GM10248 (cell line): ENCODE data around the gene SORBS2.

Experiments used
- CTCF ChIA-PET: fragments of 300-600 bp; sonication (Branson Sonifier 250); formaldehyde crosslinking; extraction: SDS; loops from one replicate; lab custom pipeline; 2021; ENCODE audit warnings: antibody characterized with exemption; lab: Yijun Ruan, JAX
- POLR2A ChIA-PET: fragments of 350-650 bp; sonication (Branson Sonifier 250); formaldehyde crosslinking; extraction: SDS; loops from one replicate; lab custom pipeline; 2020; ENCODE audit warnings: antibody characterized with exemption; lab: Yijun Ruan, JAX
- DNase-seq: peaks from one replicate; pipeline ENCODE4 v3.0.0; 2012; ENCODE audit errors: extremely low spot score
- TF ChIP-seq, protein P1 (sequence below): IDR thresholded peaks from 2 replicates; pipeline ENCODE4 v1.5.1; 2012; ENCODE audit warnings: mild to moderate bottlenecking, low read depth; ENCODE audit errors: extremely low read depth, missing control alignments, control extremely low read depth

SORBS2 gene

DNA sequence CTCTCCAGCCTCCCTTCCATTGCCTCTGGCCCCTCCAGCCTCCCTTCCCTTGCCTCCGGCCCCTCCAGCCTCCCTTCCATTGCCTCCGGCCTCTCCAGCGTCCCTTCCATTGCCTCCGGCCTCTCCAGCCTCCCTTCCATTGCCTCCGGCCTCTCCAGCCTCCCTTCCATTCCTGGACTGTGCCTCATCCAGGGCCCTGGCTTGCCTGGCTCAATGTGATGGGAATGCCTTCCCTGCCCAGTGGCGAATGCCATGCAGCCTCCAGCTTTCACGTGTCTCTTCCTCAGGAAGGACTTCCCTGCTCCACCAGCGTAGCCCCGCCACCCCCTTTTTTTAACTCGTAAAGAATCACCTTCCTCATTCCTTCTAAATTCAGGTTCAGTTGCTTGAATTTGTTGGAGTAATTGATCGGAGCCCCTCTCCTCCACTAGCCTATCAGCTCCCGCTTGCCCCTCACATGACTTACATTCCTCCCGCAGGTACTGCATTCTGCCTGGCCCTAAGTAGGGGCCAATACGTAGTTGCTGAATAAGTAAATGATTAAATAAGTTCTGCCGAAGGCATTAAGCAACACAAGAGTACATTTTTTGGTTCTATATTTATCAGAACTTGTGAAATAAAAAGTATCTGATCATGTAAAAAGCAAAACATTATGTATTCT, 30.3 kb downstream of the SORBS2 start:
- DNase-seq, result no peak
- TF ChIP-seq, protein P1, sequence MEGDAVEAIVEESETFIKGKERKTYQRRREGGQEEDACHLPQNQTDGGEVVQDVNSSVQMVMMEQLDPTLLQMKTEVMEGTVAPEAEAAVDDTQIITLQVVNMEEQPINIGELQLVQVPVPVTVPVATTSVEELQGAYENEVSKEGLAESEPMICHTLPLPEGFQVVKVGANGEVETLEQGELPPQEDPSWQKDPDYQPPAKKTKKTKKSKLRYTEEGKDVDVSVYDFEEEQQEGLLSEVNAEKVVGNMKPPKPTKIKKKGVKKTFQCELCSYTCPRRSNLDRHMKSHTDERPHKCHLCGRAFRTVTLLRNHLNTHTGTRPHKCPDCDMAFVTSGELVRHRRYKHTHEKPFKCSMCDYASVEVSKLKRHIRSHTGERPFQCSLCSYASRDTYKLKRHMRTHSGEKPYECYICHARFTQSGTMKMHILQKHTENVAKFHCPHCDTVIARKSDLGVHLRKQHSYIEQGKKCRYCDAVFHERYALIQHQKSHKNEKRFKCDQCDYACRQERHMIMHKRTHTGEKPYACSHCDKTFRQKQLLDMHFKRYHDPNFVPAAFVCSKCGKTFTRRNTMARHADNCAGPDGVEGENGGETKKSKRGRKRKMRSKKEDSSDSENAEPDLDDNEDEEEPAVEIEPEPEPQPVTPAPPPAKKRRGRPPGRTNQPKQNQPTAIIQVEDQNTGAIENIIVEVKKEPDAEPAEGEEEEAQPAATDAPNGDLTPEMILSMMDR, result no peak
- ChIA-PET CTCF (no interaction called here), POLR2A (no interaction called here)

DNA sequence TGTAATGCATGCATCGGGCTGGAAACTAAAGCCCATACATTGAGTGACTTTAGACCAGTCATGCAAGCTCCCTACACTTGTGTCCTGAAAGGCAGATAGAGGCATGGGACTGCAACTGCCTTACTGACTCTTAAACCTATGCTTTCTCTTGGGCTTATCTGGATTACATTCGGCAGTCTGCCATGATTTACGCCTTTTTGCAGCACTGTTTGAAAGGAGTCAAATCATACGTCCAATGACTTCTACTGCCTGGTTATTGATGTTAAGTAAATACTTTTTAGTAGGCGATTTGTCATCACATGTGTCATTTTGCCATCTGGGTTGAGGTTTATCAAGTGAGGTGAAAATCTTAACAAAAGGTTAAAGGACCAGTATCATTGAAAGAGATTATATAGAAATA, 31.5 kb downstream of the SORBS2 start:
- TF ChIP-seq, protein P1, result no peak
- POLR2A ChIA-PET, result no interaction called here
- no peak for DNase-seq
- CTCF ChIA-PET, result no interaction called here

DNA sequence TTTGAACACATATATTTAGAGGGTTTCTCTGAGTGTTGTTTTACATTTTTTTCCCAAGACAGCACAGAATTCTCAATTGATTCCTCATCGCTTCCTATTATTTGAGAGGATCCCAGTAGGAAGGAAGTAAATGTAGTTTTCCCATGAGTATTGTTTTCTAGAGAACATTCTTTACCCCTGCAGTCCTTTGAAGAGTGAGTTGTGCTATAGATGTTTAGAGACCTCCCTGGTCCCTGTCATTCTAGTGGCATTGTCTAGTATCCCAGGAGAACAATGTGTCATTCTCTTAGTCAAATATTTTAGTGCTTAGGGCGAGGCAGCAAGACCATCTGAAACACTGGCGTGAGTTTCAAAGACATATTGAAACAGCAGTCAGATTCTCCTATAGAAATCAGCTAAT, 32.5 kb downstream of the SORBS2 start:
- POLR2A ChIA-PET, result no interaction called here
- TF ChIP-seq, protein P1, result no peak
- CTCF ChIA-PET, result no interaction called here
- no peak for DNase-seq

DNA sequence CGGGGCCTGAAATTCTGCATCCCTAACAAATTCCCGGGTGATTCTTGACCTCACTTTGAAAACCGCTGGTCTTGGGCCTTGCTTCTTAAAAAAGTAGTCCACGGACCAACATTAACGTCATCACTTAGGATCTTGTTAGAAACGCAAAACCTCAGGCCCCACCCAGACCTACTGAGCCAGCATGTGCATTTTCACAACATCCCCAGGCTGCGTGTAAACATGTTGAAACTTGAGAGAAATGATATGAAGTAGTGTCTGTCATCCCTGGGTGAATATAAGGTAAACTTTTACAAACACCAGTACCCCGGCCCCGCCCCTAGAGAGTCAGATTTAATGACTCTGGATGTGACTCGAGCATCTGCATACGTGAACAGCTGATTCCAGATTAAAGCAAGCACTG, 33.7 kb downstream of the SORBS2 start:
- POLR2A ChIA-PET, result no interaction called here
- TF ChIP-seq, protein P1, result no peak
- DNase-seq, result no peak
- CTCF ChIA-PET, result no interaction called here

DNA sequence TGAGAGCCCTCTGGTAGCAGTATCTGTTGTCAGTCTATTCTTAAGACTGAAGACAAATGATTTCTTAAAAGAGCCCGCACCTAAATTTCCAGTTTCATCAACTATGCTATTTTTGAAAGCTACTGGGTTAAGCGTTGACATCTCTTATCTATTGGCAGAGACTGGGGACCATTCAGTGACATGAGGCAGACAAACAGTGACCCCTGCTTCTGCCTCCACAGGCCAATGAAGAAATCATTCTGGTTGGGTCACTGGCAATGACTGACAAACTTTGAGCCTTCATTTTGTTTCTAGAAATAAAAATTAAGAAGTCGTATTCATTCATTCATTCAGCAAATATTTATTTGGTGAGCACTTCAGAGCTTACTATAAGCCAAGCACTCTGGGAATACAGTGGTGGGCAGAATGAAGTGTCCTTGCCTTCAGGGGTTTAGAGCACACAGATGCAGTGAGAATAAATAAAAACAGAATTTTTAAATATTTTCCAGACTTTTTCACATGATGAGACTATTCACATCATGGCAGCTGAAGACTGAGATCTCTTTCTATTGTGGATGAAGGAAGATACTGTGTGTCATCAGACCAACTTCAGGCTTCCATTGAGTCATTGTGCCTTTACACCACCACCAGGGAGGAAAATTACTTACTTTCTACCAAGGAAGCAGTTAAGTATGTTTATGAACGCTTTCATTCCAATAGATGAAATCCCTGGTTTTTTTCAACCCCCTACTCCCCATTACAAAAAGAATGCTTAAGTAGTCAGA, 36.0 kb downstream of the SORBS2 start:
- CTCF ChIA-PET, result no interaction called here
- DNase-seq, result no peak
- POLR2A ChIA-PET, result no interaction called here

DNA sequence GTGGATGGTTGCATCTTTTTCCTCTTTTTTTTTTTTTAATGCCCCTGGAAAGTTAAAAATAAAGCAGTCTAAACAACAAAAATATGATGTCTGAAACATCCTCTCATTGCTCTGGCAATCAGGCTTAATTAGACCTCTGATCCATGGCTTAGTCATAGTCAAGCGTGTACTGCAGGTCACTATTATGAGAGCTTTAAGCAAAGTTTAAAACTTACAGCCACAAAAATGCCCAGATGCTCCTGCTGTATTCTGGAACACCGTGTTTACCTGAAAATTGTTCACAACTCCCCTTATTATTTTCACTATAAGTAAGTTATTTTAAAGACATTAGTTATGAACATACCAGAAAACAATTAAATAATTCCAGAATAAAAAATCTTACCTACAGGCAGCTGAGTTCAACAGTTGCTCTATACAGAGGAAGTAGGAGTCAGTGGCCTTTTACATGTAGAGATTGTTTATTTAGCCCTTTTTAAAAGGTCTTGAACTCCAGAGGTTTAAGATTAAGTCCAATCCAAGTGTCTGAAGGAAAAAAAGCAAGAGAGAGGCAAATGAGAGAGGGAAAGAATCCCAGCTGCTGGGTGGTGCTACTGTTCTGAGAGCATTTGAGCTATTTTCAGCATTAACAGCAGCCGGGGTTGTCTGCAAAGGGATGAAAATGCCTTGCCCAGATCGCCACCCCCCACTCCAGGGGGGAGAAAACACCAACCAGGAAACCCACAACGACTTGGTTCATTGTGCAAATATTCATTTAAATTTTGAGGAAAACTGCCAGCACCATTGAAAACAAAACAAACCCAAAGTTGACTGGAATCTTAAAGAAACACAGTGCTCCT, 36.9 kb downstream of the SORBS2 start:
- no peak for DNase-seq
- ChIA-PET POLR2A (no interaction called here), CTCF (no interaction called here)
- TF ChIP-seq, protein P1, result no peak

More for the DNA sequence above, 36.0 kb downstream of the SORBS2 start:
- TF ChIP-seq, protein P1, result no peak
